Measurements from ENCODE around the gene TLE3. TPM values are rescaled to one million over a fixed set of nuclear protein-coding genes. Genes with fewer than 3 reads are reported as not detected.

TLE3 gene
- total and polyA plus RNA-seq, 2 donors (not counting 1 experiment from before 2014, with no cell fraction given): 14.6 to 16.5 TPM

DNA sequence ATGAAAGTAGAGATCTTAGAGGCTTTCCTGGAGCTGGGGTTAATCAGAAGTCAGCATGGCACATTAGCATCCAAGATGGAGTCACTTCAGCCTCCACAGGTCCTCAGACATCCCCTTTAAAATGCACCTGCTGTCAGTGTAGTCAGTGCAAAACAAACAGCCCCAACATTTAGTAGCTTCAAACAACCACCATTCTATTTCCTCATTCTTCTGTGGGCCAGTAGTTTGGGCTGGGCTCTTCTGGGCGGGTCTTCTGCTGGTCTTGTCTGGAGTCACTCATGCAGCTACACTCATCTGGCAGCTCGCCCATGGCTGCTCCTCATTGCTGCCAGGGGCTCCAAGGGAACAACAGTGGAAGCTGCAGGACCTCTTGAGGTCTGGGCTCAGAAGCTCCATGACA, 99.9 kb downstream of the TLE3 start:
- Histone ChIP-seq H2AFZ (ENCODE audit: low read length) (no peak overlapping the region), H4K20me1 (ENCODE audit: control insufficient read depth, extremely low read depth, insufficient read depth, low read length) (no peaks in the 10 kb centered on the region), H3K27ac (ENCODE audit: insufficient read depth, low read length) (no peak overlapping the region), H3K27me3 (ENCODE audit: control insufficient read depth, insufficient read depth, low read length) (peaks cover 7% of the 10 kb centered on the region), H3K4me1 (ENCODE audit: control insufficient read depth, extremely low read depth, insufficient read depth, low read length) (no peaks in the 10 kb centered on the region), H3K4me3 (replicated peaks in 1 of 4; ENCODE audit: control extremely low read depth in 1 of 4, insufficient read depth in 1 of 4, low read depth in 3 of 4, low read length in 4 of 4) (no peak overlapping the region), H3K9ac (ENCODE audit: insufficient read depth, low read length) (no peak overlapping the region), H3K36me3 (ENCODE audit: control insufficient read depth, insufficient read depth, low read length) (no peaks in the 10 kb centered on the region), H3K4me2 (ENCODE audit: extremely low read depth, insufficient read depth, low read length) (no peak overlapping the region), H3K9me3 (ENCODE audit: control insufficient read depth, insufficient read depth, low read depth, low read length) (no peaks in the 10 kb centered on the region), H3K79me2 (ENCODE audit: control insufficient read depth, insufficient read depth, low read length) (no peaks in the 10 kb centered on the region)
- no peak for TF ChIP-seq EZH2 (IDR thresholded peaks at IDR 0.05; ENCODE audit: low read length, missing control alignments)
- TF ChIP-seq, protein P1, sequence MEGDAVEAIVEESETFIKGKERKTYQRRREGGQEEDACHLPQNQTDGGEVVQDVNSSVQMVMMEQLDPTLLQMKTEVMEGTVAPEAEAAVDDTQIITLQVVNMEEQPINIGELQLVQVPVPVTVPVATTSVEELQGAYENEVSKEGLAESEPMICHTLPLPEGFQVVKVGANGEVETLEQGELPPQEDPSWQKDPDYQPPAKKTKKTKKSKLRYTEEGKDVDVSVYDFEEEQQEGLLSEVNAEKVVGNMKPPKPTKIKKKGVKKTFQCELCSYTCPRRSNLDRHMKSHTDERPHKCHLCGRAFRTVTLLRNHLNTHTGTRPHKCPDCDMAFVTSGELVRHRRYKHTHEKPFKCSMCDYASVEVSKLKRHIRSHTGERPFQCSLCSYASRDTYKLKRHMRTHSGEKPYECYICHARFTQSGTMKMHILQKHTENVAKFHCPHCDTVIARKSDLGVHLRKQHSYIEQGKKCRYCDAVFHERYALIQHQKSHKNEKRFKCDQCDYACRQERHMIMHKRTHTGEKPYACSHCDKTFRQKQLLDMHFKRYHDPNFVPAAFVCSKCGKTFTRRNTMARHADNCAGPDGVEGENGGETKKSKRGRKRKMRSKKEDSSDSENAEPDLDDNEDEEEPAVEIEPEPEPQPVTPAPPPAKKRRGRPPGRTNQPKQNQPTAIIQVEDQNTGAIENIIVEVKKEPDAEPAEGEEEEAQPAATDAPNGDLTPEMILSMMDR (conservative IDR thresholded peaks at IDR 0.05 in 1 of 2, IDR thresholded peaks at IDR 0.05 in 1 of 2; ENCODE audit: low read depth in 1 of 2, low read length in 2 of 2): no peak
- DNase-seq (ENCODE audit: low read depth in 2 of 2): peak; percentile 14 to 69

All from fibroblast of lung (primary cell).